ENCODE data around the gene ZNF205. TPM values are rescaled to one million over a fixed set of nuclear protein-coding genes. Genes with fewer than 3 reads are reported as not detected.

The ZNF205 gene
- total and polyA plus RNA-seq, 2 experiments from 2014 or later, result 16.6 to 29.1 TPM

- TF ChIP-seq, protein P1, sequence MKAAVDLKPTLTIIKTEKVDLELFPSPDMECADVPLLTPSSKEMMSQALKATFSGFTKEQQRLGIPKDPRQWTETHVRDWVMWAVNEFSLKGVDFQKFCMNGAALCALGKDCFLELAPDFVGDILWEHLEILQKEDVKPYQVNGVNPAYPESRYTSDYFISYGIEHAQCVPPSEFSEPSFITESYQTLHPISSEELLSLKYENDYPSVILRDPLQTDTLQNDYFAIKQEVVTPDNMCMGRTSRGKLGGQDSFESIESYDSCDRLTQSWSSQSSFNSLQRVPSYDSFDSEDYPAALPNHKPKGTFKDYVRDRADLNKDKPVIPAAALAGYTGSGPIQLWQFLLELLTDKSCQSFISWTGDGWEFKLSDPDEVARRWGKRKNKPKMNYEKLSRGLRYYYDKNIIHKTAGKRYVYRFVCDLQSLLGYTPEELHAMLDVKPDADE (IDR thresholded peaks at IDR 0.05), result no peak
These were observed 48.6 kb upstream of the ZNF205 start (continued) for GRCh38 chr16:3063625-3064386.

DNA sequence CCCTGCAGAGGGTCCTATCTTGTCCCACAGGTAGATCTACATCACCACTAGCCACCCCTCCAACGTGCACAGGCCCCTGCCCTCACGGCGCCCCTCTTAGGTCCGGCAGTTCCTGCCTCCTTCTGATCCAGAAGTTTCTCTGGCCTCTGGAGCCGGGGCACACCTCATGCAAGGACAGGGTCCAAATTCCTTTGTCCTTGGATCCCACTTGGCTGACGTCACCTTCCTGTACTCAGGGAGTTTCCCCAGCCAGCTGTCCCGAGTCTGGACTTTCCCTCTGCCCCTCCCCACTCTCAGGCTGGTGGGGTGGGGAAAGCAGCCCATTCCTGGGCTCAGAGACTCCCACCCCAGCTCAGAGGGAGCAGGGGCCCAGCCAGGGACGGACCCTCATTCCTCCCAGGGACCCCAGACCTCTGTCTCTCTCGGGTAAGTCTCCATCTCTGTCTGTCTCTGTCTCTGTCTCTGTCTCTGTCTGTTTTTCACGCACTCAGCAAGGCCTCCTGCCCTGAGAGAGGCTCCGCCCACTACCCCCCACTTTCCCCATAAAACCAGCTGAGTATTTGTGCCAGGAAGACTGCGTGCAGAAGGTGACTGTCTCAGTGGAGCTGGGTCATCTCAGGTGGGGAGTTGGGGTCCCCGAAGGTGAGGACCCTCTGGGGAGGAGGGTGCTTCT, 47.2 kb upstream of the ZNF205 start, which contains the start of gene IL32:
Gene IL32, plus strand, starts transcription at position 572 of the 673 bp plus-strand sequence. CDS start 172 bp downstream, outside the sequence.
- Histone ChIP-seq H3K4me2 (no peak within 1 kb of the TSS), H3K9me2 (ENCODE audit: insufficient read depth) (no peaks in the 10 kb centered on the region), H4K20me1 (replicated peaks; ENCODE audit: insufficient read depth) (no peaks in the 10 kb centered on the region), H3K4me1 (ENCODE audit: insufficient read depth) (peaks cover 6% of the 10 kb centered on the region), H3K27ac (ENCODE audit: low read depth) (no peak within 1 kb of the TSS), H3K27me3 (ENCODE audit: insufficient read depth) (0 out of 2 replicates have a peak, but pooled peaks cover 4% of the 10 kb centered on the region), H2AFZ (peak within 1 kb of the TSS; percentile 76; the same call in 1 of the 2 replicates), H3K79me2 (replicated peaks; ENCODE audit: insufficient read depth) (no peaks in the 10 kb centered on the region), H3F3A (replicated peaks; ENCODE audit: low read depth) (peaks cover 4% of the 10 kb centered on the region; the same call in 1 of the 2 replicates), H3K4me3 (no peak within 1 kb of the TSS), H3K36me3 (ENCODE audit: insufficient read depth) (no peaks in the 10 kb centered on the region)
- TF ChIP-seq STAT1 (IDR thresholded peaks at IDR 0.05; ENCODE audit: unreplicated experiment), result no peak
- TF ChIP-seq, protein P2, sequence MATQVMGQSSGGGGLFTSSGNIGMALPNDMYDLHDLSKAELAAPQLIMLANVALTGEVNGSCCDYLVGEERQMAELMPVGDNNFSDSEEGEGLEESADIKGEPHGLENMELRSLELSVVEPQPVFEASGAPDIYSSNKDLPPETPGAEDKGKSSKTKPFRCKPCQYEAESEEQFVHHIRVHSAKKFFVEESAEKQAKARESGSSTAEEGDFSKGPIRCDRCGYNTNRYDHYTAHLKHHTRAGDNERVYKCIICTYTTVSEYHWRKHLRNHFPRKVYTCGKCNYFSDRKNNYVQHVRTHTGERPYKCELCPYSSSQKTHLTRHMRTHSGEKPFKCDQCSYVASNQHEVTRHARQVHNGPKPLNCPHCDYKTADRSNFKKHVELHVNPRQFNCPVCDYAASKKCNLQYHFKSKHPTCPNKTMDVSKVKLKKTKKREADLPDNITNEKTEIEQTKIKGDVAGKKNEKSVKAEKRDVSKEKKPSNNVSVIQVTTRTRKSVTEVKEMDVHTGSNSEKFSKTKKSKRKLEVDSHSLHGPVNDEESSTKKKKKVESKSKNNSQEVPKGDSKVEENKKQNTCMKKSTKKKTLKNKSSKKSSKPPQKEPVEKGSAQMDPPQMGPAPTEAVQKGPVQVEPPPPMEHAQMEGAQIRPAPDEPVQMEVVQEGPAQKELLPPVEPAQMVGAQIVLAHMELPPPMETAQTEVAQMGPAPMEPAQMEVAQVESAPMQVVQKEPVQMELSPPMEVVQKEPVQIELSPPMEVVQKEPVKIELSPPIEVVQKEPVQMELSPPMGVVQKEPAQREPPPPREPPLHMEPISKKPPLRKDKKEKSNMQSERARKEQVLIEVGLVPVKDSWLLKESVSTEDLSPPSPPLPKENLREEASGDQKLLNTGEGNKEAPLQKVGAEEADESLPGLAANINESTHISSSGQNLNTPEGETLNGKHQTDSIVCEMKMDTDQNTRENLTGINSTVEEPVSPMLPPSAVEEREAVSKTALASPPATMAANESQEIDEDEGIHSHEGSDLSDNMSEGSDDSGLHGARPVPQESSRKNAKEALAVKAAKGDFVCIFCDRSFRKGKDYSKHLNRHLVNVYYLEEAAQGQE (IDR thresholded peaks at IDR 0.05; ENCODE audit: unreplicated experiment), result no peak
- Mint-ChIP-seq H3K4me1 (peaks cover 24% of the 10 kb centered on the region), H3K9me3 (no peaks in the 10 kb centered on the region; the same call in 2 of the 3 replicates), H3K4me3 (no peak within 1 kb of the TSS; the same call in 2 of the 3 replicates), H3K27ac (no peak within 1 kb of the TSS), H3K36me3 (ENCODE audit: low read depth) (no peaks in the 10 kb centered on the region; the same call in 2 of the 3 replicates), H3K27me3 (ENCODE audit: insufficient read depth, low read depth, poor library complexity) (peaks cover 25% of the 10 kb centered on the region)
- no peak for DNase-seq (ENCODE audit: low spot score)
- ATAC-seq, result peak; percentile 16

DNA sequence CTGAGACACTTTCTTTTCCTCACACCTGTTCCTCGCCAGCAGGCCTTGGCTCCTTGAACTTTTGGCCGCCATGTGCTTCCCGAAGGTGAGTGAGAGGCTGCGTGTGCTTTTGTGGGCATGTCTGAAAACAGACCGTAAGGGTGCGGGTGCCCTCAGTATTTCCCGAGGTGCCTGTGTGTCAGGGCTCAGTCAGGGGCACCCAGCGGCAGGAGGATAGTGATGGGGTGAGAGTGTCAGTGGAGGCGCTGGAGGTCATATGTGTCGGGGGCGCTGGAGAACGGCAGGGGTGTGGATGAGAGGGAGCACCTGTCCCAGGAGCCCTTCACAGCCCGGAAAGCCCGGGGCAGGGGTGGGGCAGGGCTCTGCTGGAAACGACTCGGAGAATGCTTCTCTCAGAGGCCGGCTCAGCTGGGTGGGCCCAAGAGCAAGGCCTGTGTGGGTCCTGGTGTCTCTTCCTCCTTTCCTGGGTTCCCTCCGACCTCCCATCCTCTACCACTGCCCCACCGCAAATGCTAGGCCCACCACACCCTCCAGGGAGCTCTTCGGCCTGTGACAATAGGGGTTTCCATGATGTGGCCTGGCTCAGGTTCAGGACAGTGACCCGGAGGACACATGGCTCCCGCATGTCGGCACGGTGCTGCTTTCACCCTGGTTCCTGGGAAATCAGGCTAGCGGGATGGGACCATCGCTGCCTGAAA, 46.5 kb upstream of the ZNF205 start:
- Mint-ChIP-seq H3K9me3 (no peaks in the 10 kb centered on the region; the same call in 2 of the 3 replicates), H3K36me3 (ENCODE audit: low read depth) (no peaks in the 10 kb centered on the region; the same call in 2 of the 3 replicates), H3K27ac (no peak overlapping the region), H3K4me3 (no peak overlapping the region; the same call in 2 of the 3 replicates), H3K27me3 (ENCODE audit: insufficient read depth, low read depth, poor library complexity) (peaks cover 22% of the 10 kb centered on the region), H3K4me1 (peaks cover 22% of the 10 kb centered on the region)
- Histone ChIP-seq H3K4me3 (no peak overlapping the region), H3K79me2 (replicated peaks; ENCODE audit: insufficient read depth) (no peaks in the 10 kb centered on the region), H3K36me3 (ENCODE audit: insufficient read depth) (no peaks in the 10 kb centered on the region), H3K4me2 (no peak overlapping the region), H3K9me2 (ENCODE audit: insufficient read depth) (no peaks in the 10 kb centered on the region), H4K20me1 (replicated peaks; ENCODE audit: insufficient read depth) (no peaks in the 10 kb centered on the region), H3K27ac (ENCODE audit: low read depth) (no peak overlapping the region), H2AFZ (peak overlapping the region; percentile 76; the same call in 1 of the 2 replicates), H3F3A (replicated peaks; ENCODE audit: low read depth) (no peaks in the 10 kb centered on the region), H3K4me1 (ENCODE audit: insufficient read depth) (0 out of 2 replicates have a peak, but pooled peaks cover 4% of the 10 kb centered on the region), H3K27me3 (ENCODE audit: insufficient read depth) (0 out of 2 replicates have a peak, but pooled peaks cover 4% of the 10 kb centered on the region)
- ATAC-seq (0 out of 3 replicates have a peak, but pooled peaks have one; percentile 11), DNase-seq (ENCODE audit: low spot score) (no peak)
- no peak for TF ChIP-seq EZH2 (IDR thresholded peaks at IDR 0.05; ENCODE audit: low read depth, unreplicated experiment)
- no peak for TF ChIP-seq JUNB (IDR thresholded peaks at IDR 0.05; ENCODE audit: unreplicated experiment)
- TF ChIP-seq NANOG (IDR thresholded peaks at IDR 0.05; ENCODE audit: borderline replicate concordance), result no peak
- TF ChIP-seq ZNF331 (CRISPR knock-in tag; IDR thresholded peaks at IDR 0.05; ENCODE audit: low read depth), result no peak
- TF ChIP-seq STAT1 (IDR thresholded peaks at IDR 0.05; ENCODE audit: unreplicated experiment), result no peak
- TF ChIP-seq EZH2phosphoT487 (IDR thresholded peaks at IDR 0.05; ENCODE audit: unreplicated experiment), result no peak
- TF ChIP-seq ZNF114 (CRISPR knock-in tag; IDR thresholded peaks at IDR 0.05), result no peak
- no peak for TF ChIP-seq CREB1 (CRISPR knock-in tag; IDR thresholded peaks at IDR 0.05; ENCODE audit: low read depth)
